ENCODE results near the gene EIF4EBP3. TPM values are rescaled to one million over a fixed set of nuclear protein-coding genes. Genes with fewer than 3 reads are reported as not detected.

Gene EIF4EBP3
- total RNA-seq, result 1 to 10 TPM; 1.2 to 7.8 (median 4.3) TPM

GRCh38 chr5:140547508-140548299 is at the start of gene EIF4EBP3:
Gene EIF4EBP3 (plus strand): TSS chr5:140547662. CDS start chr5:140547738, 76 bp downstream.
- H3K4me1 ChIP-seq (replicated peaks in 1 of 2), result peaks cover 12 to 16% of the 10 kb centered on the region in 2 donors
- 2 to 22% (median 13%) methylated on average over 4 to 14 of the region's 52 CpGs; no CpG with 5 or more reads in 4 of the 10 experiments for WGBS, 10 experiments
- H3K4me3 ChIP-seq, result peak within 1 kb of the TSS; percentile 10 to 33 (median 29)
- H3K27ac ChIP-seq, result peak within 1 kb of the TSS; percentile 43 to 73
- in situ Hi-C loops (cut with MboI; ENCODE audit: low pct_unique_long_range_greater_than_20kb in 2 of 9, low sequenced_read_pairs in 9 of 9, unreplicated experiment in 9 of 9), result loop anchor here in 1 of 9 experiments (25.0 kb wide), 1 partner anchor 110 kb away; no protein-coding TSS in a partner anchor
- ATAC-seq (replicated peaks in 6 of 8), result peak; percentile 76 to 96 (median 94)

- ATAC-seq (replicated peaks in 6 of 8), result no peak
- Histone ChIP-seq H3K4me1 (replicated peaks in 1 of 2) (no peaks in the 10 kb centered on the region), H3K27ac (no peak overlapping the region), H3K4me3 (no peak overlapping the region)
- in situ Hi-C loops (cut with MboI; ENCODE audit: low pct_unique_long_range_greater_than_20kb in 2 of 9, low sequenced_read_pairs in 9 of 9, unreplicated experiment in 9 of 9), result no loop called here
These were observed 49.6 kb upstream of the EIF4EBP3 start for GRCh38 chr5:140497897-140498296.

DNA sequence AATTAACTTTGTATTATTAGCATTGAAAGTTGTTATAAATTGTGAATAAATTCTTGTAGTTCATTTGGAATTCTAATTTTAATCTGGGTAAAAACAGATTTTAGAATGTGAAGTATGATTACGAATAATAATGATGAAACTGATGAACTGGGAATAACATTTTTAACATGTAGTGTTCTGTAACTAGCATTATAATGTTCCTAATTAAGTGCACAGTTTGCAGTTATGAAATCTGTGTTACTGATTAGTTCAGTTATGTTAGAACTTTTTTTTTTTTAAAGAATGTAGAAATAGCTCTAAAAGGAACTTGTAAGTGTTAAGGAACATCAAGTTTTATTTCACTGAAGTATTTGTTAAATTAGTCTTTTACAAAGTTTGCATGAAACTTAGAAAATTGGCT is 48.9 kb upstream of the EIF4EBP3 start:
- H3K4me3 ChIP-seq, result no peak overlapping the region
- H3K27ac ChIP-seq, result no peak overlapping the region
- no peak for ATAC-seq (replicated peaks in 6 of 8)
- no peaks in the 10 kb centered on the region for H3K4me1 ChIP-seq (replicated peaks in 1 of 2)
- in situ Hi-C loops (cut with MboI; ENCODE audit: low pct_unique_long_range_greater_than_20kb in 2 of 9, low sequenced_read_pairs in 9 of 9, unreplicated experiment in 9 of 9), result no loop called here
- 0 to 100% (median 100%) methylated on average over 1 of the region's 1 CpG for WGBS, 10 experiments

DNA sequence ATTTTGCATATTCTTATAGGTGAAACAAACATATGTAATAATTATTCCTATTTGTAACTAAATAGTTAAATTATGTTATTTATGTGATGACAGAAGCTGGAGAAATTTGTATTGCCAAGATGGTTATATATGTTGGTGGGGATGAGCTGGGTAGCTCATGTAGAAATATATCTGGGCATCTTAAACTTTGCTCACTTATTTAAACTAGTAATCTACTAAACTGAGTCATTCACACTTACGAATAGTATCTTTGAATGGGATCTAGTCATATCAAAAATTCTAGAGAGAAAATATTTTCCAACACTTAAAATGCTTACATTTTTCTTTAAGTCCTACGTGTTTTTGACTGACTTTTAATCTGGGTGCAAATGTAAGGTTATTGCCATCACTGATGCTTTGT is 44.6 kb upstream of the EIF4EBP3 start:
- H3K4me1 ChIP-seq (replicated peaks in 1 of 2), result no peaks in the 10 kb centered on the region
- H3K27ac ChIP-seq, result no peak overlapping the region
- no peak for ATAC-seq (replicated peaks in 6 of 8)
- no peak overlapping the region for H3K4me3 ChIP-seq
- 89 to 100% (median 96%) methylated on average over 1 to 2 of the region's 2 CpGs; no CpG with 5 or more reads in 2 of the 10 experiments for WGBS, 10 experiments
- in situ Hi-C loops (cut with MboI; ENCODE audit: low pct_unique_long_range_greater_than_20kb in 2 of 9, low sequenced_read_pairs in 9 of 9, unreplicated experiment in 9 of 9), result no loop called here

- no peak overlapping the region for H3K27ac ChIP-seq
- 93 to 100% (median 100%) methylated on average over 1 to 4 of the region's 4 CpGs; no CpG with 5 or more reads in 1 of the 10 experiments for WGBS, 10 experiments
- H3K4me3 ChIP-seq, result no peak overlapping the region
- no peak for ATAC-seq (replicated peaks in 6 of 8)
- in situ Hi-C loops (cut with MboI; ENCODE audit: low pct_unique_long_range_greater_than_20kb in 2 of 9, low sequenced_read_pairs in 9 of 9, unreplicated experiment in 9 of 9), result no loop called here
- H3K4me1 ChIP-seq (replicated peaks in 1 of 2), result no peaks in the 10 kb centered on the region
These were observed 37.6 kb upstream of the EIF4EBP3 start for GRCh38 chr5:140509898-140510297.

DNA sequence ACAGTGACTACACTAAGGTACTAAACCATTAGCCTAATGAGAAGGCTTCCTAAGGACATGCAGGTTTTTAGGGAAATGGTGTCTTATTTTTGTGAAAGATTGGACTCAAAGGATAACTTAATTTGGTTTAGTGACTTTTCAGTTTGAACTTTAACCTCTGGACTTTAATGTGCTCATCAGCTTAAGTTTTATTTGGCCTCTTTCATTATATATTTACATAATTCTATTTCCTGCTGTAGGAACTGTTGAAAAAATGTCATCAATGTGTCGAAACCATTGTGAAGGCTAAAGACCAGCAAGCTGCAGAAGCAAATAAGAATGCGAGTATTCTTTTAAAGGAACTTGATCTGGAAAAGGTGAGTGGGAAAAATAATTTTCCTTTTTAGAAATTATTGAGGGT is 34.3 kb upstream of the EIF4EBP3 start:
- H3K27ac ChIP-seq, result no peak overlapping the region
- in situ Hi-C loops (cut with MboI; ENCODE audit: low pct_unique_long_range_greater_than_20kb in 2 of 9, low sequenced_read_pairs in 9 of 9, unreplicated experiment in 9 of 9), result no loop called here
- WGBS, 10 experiments, result 80 to 100% (median 100%) methylated on average over 1 to 2 of the region's 2 CpGs; no CpG with 5 or more reads in 1 of the 10 experiments
- H3K4me1 ChIP-seq (replicated peaks in 1 of 2), result no peaks in the 10 kb centered on the region
- ATAC-seq (replicated peaks in 6 of 8), result no peak
- H3K4me3 ChIP-seq, result no peak overlapping the region

DNA sequence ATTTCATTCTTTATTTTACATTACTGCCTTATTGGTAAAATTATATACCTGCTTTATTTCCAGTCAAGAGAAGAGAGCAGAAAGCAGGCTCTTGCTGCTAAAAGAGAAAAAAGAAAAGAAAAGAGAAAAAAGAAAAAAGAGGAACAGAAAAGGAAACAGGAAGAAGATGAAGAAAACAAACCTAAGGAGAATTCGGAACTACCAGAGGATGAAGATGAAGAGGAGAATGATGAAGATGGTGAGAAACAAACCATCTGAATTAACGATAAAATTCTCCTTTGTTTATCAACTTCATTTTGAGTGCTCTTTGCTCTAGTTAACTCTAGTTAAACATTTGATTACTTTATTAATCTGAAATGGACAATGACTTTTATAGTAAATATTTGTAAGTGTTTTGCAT is 23.5 kb upstream of the EIF4EBP3 start:
- 88 to 100% (median 94%) methylated on average over 2 of the region's 2 CpGs for WGBS, 10 experiments
- H3K27ac ChIP-seq, result no peak overlapping the region
- H3K4me1 ChIP-seq (replicated peaks in 1 of 2), result no peaks in the 10 kb centered on the region
- no peak for ATAC-seq (replicated peaks in 6 of 8)
- H3K4me3 ChIP-seq, result no peak overlapping the region
- in situ Hi-C loops (cut with MboI; ENCODE audit: low pct_unique_long_range_greater_than_20kb in 2 of 9, low sequenced_read_pairs in 9 of 9, unreplicated experiment in 9 of 9), result no loop called here

DNA sequence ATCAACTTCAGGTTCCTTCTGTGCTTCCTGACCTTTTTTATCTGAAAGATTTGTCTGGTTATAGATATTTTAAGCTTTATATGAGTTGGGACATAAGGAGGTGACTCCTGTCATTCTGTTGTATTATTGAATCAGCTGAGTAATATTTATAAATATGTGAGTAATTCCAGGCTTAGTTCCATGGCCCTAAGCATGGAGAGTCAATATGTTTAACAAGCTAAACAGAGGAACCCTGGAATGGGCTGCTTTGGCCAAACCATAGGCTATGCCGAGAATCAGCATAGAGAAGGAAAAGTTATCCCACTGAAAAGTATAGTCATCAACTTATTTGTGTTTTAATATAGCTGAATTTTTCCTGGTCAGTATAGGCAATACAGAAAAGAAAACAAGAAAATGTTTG is 7.2 kb upstream of the EIF4EBP3 start:
- Histone ChIP-seq H3K4me1 (replicated peaks in 1 of 2) (no peaks in the 10 kb centered on the region), H3K4me3 (no peak overlapping the region), H3K27ac (no peak overlapping the region)
- ATAC-seq (replicated peaks in 6 of 8), result no peak
- 88 to 100% (median 100%) methylated on average over 1 of the region's 1 CpG; no CpG with 5 or more reads in 1 of the 10 experiments for WGBS, 10 experiments
- in situ Hi-C loops (cut with MboI; ENCODE audit: low pct_unique_long_range_greater_than_20kb in 2 of 9, low sequenced_read_pairs in 9 of 9, unreplicated experiment in 9 of 9), result loop anchor here in 1 of 9 experiments (25.0 kb wide), 1 partner anchor 103 kb away; no protein-coding TSS in a partner anchor

DNA sequence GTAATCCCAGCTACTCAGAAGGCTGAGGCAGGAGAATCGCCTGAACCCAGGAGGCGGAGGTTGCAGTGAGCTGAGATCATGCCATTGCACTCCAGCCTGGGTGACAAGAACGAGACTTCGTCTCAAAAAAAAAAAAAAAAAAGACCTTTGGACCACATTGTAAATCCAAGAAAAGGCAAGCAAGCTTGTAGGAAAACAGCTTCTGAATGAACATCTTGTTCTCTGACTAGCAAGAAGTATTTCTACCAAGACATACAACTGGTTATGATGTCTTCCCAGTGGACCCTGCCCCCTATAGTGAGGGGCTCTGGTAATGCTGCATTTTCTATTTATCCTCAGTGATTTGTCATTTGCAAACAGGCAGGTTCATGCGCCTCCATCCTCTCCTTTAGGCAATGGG is 4.5 kb upstream of the EIF4EBP3 start:
- WGBS, 10 experiments, result 91 to 100% (median 98%) methylated on average over 1 to 5 of the region's 5 CpGs; no CpG with 5 or more reads in 2 of the 10 experiments
- Histone ChIP-seq H3K27ac (no peak overlapping the region), H3K4me1 (replicated peaks in 1 of 2) (peaks cover 10 to 11% of the 10 kb centered on the region in 2 donors), H3K4me3 (no peak overlapping the region)
- no peak for ATAC-seq (replicated peaks in 6 of 8)
- in situ Hi-C loops (cut with MboI; ENCODE audit: low pct_unique_long_range_greater_than_20kb in 2 of 9, low sequenced_read_pairs in 9 of 9, unreplicated experiment in 9 of 9), result loop anchor here in 1 of 9 experiments (25.0 kb wide), 1 partner anchor 106 kb away; no protein-coding TSS in a partner anchor

DNA sequence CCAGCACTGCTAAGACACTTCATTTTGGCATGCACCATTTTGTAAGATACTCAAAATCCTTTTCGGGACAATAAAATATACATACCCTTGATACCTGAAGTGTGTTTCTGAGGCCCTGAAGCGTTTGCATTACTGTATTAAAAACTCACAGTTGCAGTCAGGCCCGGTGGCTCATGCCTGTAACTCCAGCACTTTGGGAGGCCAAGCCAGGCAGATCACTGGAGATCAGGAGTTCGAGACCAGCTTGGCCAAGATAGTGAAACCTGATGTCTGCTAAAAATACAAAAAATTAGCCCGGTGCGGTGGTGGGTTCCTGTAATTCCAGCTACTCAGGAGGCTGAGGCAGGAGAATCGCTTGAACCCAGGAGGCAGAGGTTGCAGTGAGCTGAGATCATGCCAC is 2.5 kb upstream of the EIF4EBP3 start:
- Histone ChIP-seq H3K27ac (no peak overlapping the region), H3K4me1 (replicated peaks in 1 of 2) (peaks cover 12 to 16% of the 10 kb centered on the region in 2 donors), H3K4me3 (no peak overlapping the region)
- in situ Hi-C loops (cut with MboI; ENCODE audit: low pct_unique_long_range_greater_than_20kb in 2 of 9, low sequenced_read_pairs in 9 of 9, unreplicated experiment in 9 of 9), result loop anchor here in 1 of 9 experiments (25.0 kb wide), 1 partner anchor 108 kb away; no protein-coding TSS in a partner anchor
- WGBS, 10 experiments, result 94 to 100% (median 100%) methylated on average over 2 to 5 of the region's 7 CpGs; no CpG with 5 or more reads in 2 of the 10 experiments
- ATAC-seq (replicated peaks in 6 of 8), result no peak

GRCh38 chr5:140545606-140546005 is 1.9 kb upstream of the EIF4EBP3 start:
- 82 to 100% (median 100%) methylated on average over 1 to 10 of the region's 10 CpGs; no CpG with 5 or more reads in 3 of the 10 experiments for WGBS, 10 experiments
- in situ Hi-C loops (cut with MboI; ENCODE audit: low pct_unique_long_range_greater_than_20kb in 2 of 9, low sequenced_read_pairs in 9 of 9, unreplicated experiment in 9 of 9), result loop anchor here in 1 of 9 experiments (25.0 kb wide), 1 partner anchor 108 kb away; no protein-coding TSS in a partner anchor
- no peak overlapping the region for H3K27ac ChIP-seq

DNA sequence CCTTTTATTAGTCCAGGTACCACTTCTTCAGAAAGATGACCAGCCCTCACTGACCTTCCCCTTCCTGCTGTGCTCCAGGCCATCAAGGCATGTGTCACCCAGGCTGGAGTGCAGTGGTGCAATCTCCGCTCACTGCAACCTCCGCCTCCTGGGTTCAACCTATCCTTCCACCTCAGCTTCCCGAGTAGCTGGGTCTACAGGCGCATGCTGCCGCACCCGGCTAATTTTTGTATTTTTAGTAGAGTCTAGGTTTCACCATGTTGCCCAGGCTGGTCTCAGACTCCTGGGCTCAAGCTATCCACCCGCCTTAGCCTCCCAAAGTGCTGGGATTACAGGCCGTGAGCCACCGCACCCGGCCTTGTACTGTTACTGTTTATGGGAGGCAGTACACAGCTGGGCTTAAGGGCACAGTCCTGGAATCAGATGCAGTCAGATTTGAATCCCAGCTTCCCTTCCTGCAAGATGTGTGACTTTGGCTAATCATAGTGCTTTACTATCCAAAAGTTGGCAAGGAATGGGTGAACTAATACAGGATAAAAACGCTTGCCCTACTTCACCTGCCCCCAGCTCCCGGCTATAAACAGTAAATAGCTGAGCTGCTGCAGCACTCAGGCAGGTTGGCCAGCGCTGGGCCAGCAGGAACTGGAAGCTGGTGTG is 483 bp upstream of the EIF4EBP3 start:
- peak overlapping the region; percentile 12 to 60 for H3K27ac ChIP-seq
- H3K4me3 ChIP-seq, result peak overlapping the region; percentile 0 to 33 (median 29)
- peak; percentile 18 to 41 (median 28) for ATAC-seq (replicated peaks in 6 of 8)
- WGBS, 10 experiments, result 0 to 86% (median 53%) methylated on average over 1 to 8 of the region's 13 CpGs; no CpG with 5 or more reads in 3 of the 10 experiments
- peaks cover 12 to 16% of the 10 kb centered on the region in 2 donors for H3K4me1 ChIP-seq (replicated peaks in 1 of 2)
- in situ Hi-C loops (cut with MboI; ENCODE audit: low pct_unique_long_range_greater_than_20kb in 2 of 9, low sequenced_read_pairs in 9 of 9, unreplicated experiment in 9 of 9), result loop anchor here in 1 of 9 experiments (25.0 kb wide), 1 partner anchor 110 kb away; no protein-coding TSS in a partner anchor

More at GRCh38 chr5:140545606-140546005, 1.9 kb upstream of the EIF4EBP3 start:
- Histone ChIP-seq H3K4me1 (replicated peaks in 1 of 2) (peaks cover 12 to 16% of the 10 kb centered on the region in 2 donors), H3K4me3 (no peak overlapping the region)
- ATAC-seq (replicated peaks in 6 of 8), result no peak

DNA sequence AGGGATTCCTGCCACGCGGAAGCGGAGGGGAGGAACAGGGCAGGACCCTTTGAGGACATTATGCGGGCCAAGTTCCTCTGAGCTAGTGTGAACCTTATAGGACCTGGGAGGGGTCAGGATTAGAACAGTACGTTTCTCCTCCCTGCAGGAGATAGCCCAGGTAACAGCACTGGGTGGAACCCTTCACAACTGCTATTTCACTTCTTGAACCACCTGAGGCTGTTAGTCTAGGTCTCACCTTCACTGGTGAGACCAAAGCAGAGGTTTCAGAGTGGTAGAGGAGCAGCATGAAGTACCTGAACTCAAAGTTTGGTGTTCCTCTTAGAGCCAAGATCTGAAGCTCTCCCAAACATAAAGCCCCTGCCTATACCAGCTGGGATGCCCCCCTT is 832 bp downstream of the EIF4EBP3 start:
- in situ Hi-C loops (cut with MboI; ENCODE audit: low pct_unique_long_range_greater_than_20kb in 2 of 9, low sequenced_read_pairs in 9 of 9, unreplicated experiment in 9 of 9), result loop anchor here in 1 of 9 experiments (25.0 kb wide), 1 partner anchor 111 kb away; no protein-coding TSS in a partner anchor
- peak in 3 of 8 experiments; percentile 2 to 29 (median 18) for ATAC-seq (replicated peaks in 6 of 8)
- peaks cover 12 to 16% of the 10 kb centered on the region in 2 donors for H3K4me1 ChIP-seq (replicated peaks in 1 of 2)
- 45 to 58% (median 52%) methylated on average over 3 to 5 of the region's 5 CpGs; no CpG with 5 or more reads in 7 of the 10 experiments for WGBS, 10 experiments
- peak overlapping the region; percentile 43 to 73 for H3K27ac ChIP-seq
- H3K4me3 ChIP-seq, result peak overlapping the region in 2 of 5 donors; percentile 31 to 33

All from motor neuron (in vitro differentiated cells).